ENCODE data around the gene ADORA1.

DNA sequence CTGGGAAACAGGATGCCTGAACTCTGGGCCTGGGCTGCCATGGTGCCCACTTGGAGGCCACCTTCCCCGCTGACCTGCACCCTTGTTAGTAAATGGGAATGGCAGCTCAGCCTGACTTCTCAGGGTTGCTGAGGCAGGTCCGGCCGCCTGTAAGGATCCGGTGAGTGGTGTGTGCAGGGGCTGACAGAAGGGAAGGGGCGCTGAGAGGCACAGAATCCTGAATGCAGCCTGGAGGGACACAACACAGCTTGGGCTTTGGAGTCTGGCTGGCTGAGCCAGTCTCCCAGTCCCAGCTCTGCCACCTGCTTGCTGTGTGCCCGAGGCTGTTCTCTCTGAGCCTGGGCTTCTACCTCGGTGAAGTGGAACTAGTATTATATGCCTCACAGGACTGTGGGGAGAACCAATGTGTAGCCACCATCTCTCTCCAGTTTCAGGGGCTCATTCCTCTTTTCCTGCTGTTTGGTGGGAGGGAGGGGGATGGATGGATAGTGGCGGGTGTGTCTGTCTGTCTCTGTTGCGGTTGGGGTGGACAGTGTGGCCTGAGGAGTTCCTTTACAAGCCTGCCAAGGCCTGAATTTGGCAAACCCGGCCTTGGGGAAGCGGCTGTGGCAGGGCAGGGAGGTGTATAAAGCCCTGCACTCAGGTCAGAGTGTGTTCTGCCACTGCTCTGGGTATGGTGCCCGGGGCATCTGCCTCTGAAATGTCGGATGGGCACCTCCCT lies 18.0 kb downstream of the ADORA1 start:
- no peak for TF ChIP-seq EZH2 (IDR thresholded peaks at IDR 0.05; ENCODE audit: borderline replicate concordance, low read length)
- TF ChIP-seq, protein P1, sequence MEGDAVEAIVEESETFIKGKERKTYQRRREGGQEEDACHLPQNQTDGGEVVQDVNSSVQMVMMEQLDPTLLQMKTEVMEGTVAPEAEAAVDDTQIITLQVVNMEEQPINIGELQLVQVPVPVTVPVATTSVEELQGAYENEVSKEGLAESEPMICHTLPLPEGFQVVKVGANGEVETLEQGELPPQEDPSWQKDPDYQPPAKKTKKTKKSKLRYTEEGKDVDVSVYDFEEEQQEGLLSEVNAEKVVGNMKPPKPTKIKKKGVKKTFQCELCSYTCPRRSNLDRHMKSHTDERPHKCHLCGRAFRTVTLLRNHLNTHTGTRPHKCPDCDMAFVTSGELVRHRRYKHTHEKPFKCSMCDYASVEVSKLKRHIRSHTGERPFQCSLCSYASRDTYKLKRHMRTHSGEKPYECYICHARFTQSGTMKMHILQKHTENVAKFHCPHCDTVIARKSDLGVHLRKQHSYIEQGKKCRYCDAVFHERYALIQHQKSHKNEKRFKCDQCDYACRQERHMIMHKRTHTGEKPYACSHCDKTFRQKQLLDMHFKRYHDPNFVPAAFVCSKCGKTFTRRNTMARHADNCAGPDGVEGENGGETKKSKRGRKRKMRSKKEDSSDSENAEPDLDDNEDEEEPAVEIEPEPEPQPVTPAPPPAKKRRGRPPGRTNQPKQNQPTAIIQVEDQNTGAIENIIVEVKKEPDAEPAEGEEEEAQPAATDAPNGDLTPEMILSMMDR (conservative IDR thresholded peaks at IDR 0.05 in 1 of 2, IDR thresholded peaks at IDR 0.05 in 1 of 2; ENCODE audit: extremely low read depth in 1 of 2, insufficient read depth in 1 of 2, low read depth in 1 of 2, low read length in 2 of 2), result no peak
